HCT116 (cell line): ENCODE data around the gene KATNAL2.

Experiments used
- CEBPB ChIP-seq: IDR thresholded peaks from 2 replicates; pipeline ENCODE4 v1.6.1; 2012; ENCODE audit warnings: low read depth
- EZH2 ChIP-seq: fragments of 200-600 bp; sonication (generic); IDR thresholded peaks from 2 replicates; pipeline ENCODE4 v1.6.1; 2017; ENCODE audit warnings: antibody characterized with exemption, mixed run types
- FOSL1 ChIP-seq: IDR thresholded peaks from 2 replicates; pipeline ENCODE4 v1.6.1; 2012; ENCODE audit warnings: low read depth
- JUND ChIP-seq: IDR thresholded peaks from 2 replicates; pipeline ENCODE4 v1.6.1; 2012
- MAX ChIP-seq: IDR thresholded peaks from 2 replicates; pipeline ENCODE4 v1.6.1; 2012
- POLR2A ChIP-seq: IDR thresholded peaks from 2 replicates; pipeline ENCODE4 v1.7.0; 2011; ENCODE audit warnings: borderline replicate concordance; ENCODE audit not compliant: insufficient read depth, insufficient read length; ENCODE audit errors: extremely low read depth
- POLR2AphosphoS5 ChIP-seq: IDR thresholded peaks from 2 replicates; pipeline ENCODE4 v1.6.1; 2011; ENCODE audit warnings: mild to moderate bottlenecking, low read depth, low read length, moderate library complexity
- SP1 ChIP-seq: IDR thresholded peaks from 2 replicates; pipeline ENCODE4 v1.6.1; 2012; ENCODE audit warnings: low read depth
- TCF7L2 ChIP-seq: IDR thresholded peaks from 2 replicates; pipeline ENCODE4 v1.7.0; 2011; ENCODE audit warnings: borderline replicate concordance, inconsistent platforms; ENCODE audit not compliant: insufficient read depth, insufficient read length; ENCODE audit errors: extremely low read depth
- YY1 ChIP-seq: IDR thresholded peaks from 2 replicates; pipeline ENCODE4 v1.6.1; 2011; ENCODE audit warnings: low read length, low read depth, moderate library complexity, mild to moderate bottlenecking; ENCODE audit not compliant: insufficient replicate concordance; ENCODE audit errors: extremely low read depth
- ZBTB33 ChIP-seq: IDR thresholded peaks from 2 replicates; pipeline ENCODE4 v1.6.1; 2011; ENCODE audit warnings: mild to moderate bottlenecking, low read length, moderate library complexity; ENCODE audit not compliant: insufficient replicate concordance; ENCODE audit errors: extremely low read depth
- ZNF274 ChIP-seq: fragments of 200-500 bp; sonication (Bioruptor generic); IDR thresholded peaks from 2 replicates; pipeline ENCODE4 v1.6.1; 2014; ENCODE audit warnings: mild to moderate bottlenecking, low read depth, low read length, inconsistent platforms
- TF ChIP-seq, protein P1 (sequence below), 3 experiments: fragments of 200-600 bp in 1 of 3; sonication (generic) in 1 of 3; IDR thresholded peaks in 2 of 3; conservative IDR thresholded peaks in 1 of 3; 2 replicates each; pipeline ENCODE4 v1.5.1; 2012 to 2017; ENCODE audit warnings: low read depth in 2 of 3, low read length in 2 of 3, antibody characterized with exemption in 1 of 3, borderline replicate concordance in 1 of 3, control low read depth in 1 of 3, mild to moderate bottlenecking in 1 of 3, mixed read lengths in 1 of 3, mixed run types in 1 of 3, moderate library complexity in 1 of 3; ENCODE audit not compliant: insufficient read depth in 1 of 3
- TF ChIP-seq, protein P2 (sequence below): IDR thresholded peaks from 2 replicates; pipeline ENCODE4 v1.6.1; 2012; ENCODE audit warnings: low read depth

GRCh38 chr18:46909497-46909896 is 7.9 kb upstream of the KATNAL2 start:
- no peak for TF ChIP-seq POLR2A
- TF ChIP-seq, protein P1, sequence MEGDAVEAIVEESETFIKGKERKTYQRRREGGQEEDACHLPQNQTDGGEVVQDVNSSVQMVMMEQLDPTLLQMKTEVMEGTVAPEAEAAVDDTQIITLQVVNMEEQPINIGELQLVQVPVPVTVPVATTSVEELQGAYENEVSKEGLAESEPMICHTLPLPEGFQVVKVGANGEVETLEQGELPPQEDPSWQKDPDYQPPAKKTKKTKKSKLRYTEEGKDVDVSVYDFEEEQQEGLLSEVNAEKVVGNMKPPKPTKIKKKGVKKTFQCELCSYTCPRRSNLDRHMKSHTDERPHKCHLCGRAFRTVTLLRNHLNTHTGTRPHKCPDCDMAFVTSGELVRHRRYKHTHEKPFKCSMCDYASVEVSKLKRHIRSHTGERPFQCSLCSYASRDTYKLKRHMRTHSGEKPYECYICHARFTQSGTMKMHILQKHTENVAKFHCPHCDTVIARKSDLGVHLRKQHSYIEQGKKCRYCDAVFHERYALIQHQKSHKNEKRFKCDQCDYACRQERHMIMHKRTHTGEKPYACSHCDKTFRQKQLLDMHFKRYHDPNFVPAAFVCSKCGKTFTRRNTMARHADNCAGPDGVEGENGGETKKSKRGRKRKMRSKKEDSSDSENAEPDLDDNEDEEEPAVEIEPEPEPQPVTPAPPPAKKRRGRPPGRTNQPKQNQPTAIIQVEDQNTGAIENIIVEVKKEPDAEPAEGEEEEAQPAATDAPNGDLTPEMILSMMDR (IDR thresholded peaks at IDR 0.05 in 2 of 3, conservative IDR thresholded peaks at IDR 0.05 in 1 of 3; ENCODE audit: borderline replicate concordance in 1 of 3, insufficient read depth in 1 of 3, low read depth in 2 of 3, low read length in 2 of 3), result no peak
- no peak for TF ChIP-seq CEBPB
- TF ChIP-seq MAX, result no peak
- TF ChIP-seq FOSL1, result no peak
- no peak for TF ChIP-seq ZNF274
- TF ChIP-seq ZBTB33, result no peak
- no peak for TF ChIP-seq POLR2AphosphoS5
- TF ChIP-seq, protein P2, sequence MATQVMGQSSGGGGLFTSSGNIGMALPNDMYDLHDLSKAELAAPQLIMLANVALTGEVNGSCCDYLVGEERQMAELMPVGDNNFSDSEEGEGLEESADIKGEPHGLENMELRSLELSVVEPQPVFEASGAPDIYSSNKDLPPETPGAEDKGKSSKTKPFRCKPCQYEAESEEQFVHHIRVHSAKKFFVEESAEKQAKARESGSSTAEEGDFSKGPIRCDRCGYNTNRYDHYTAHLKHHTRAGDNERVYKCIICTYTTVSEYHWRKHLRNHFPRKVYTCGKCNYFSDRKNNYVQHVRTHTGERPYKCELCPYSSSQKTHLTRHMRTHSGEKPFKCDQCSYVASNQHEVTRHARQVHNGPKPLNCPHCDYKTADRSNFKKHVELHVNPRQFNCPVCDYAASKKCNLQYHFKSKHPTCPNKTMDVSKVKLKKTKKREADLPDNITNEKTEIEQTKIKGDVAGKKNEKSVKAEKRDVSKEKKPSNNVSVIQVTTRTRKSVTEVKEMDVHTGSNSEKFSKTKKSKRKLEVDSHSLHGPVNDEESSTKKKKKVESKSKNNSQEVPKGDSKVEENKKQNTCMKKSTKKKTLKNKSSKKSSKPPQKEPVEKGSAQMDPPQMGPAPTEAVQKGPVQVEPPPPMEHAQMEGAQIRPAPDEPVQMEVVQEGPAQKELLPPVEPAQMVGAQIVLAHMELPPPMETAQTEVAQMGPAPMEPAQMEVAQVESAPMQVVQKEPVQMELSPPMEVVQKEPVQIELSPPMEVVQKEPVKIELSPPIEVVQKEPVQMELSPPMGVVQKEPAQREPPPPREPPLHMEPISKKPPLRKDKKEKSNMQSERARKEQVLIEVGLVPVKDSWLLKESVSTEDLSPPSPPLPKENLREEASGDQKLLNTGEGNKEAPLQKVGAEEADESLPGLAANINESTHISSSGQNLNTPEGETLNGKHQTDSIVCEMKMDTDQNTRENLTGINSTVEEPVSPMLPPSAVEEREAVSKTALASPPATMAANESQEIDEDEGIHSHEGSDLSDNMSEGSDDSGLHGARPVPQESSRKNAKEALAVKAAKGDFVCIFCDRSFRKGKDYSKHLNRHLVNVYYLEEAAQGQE, result no peak
- TF ChIP-seq SP1, result no peak
- no peak for TF ChIP-seq YY1
- no peak for TF ChIP-seq EZH2
- no peak for TF ChIP-seq JUND
- TF ChIP-seq TCF7L2, result no peak
